GM10266 (cell line): Measurements from ENCODE around the gene TTC24.
"Not testable (repeated sequence)": the region's sequence is repeated elsewhere in the genome, so short reads cannot be mapped to it uniquely, and the experiment has no call there.

Experiments used
- DNase-seq: peaks from one replicate; pipeline ENCODE4 v3.0.0; 2012; ENCODE audit errors: extremely low spot score
- TF ChIP-seq, protein P1 (sequence below): IDR thresholded peaks from 2 replicates; pipeline ENCODE4 v1.5.1; 2012; ENCODE audit warnings: mild to moderate bottlenecking, low read depth; ENCODE audit not compliant: control insufficient read depth, insufficient read depth; ENCODE audit errors: missing control alignments

TTC24 gene

DNA sequence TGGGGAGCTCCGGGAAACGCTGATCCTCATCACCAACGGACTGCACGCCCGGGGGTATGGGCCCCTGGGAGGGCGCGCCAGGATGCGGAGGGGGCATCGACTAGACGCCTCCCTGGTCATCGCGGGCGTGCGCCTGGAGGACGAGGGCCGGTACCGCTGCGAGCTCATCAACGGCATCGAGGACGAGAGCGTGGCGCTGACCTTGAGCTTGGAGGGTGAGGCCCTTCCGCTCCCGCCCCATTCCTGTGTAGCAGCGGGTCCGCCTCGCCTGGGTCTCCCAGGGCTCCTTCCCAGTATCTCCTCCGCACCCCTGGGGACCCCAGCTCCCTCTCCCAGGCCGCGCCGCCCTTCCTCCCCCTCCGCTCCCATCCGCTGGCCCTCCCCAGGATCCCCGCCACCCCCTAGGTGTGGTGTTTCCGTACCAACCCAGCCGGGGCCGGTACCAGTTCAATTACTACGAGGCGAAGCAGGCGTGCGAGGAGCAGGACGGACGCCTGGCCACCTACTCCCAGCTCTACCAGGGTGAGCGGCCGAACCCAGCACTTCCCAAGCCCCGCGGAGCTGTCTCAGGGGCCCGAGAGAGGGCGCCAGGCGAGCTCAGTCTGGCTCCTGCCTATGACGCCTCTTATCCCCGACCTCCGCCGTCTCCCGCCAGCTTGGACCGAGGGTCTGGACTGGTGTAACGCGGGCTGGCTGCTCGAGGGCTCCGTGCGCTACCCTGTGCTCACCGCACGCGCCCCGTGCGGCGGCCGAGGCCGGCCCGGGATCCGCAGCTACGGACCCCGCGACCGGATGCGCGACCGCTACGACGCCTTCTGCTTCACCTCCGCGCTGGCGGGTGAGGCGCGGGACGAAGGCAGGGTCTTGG is 44.7 kb downstream of the TTC24 start:
- TF ChIP-seq, protein P1, sequence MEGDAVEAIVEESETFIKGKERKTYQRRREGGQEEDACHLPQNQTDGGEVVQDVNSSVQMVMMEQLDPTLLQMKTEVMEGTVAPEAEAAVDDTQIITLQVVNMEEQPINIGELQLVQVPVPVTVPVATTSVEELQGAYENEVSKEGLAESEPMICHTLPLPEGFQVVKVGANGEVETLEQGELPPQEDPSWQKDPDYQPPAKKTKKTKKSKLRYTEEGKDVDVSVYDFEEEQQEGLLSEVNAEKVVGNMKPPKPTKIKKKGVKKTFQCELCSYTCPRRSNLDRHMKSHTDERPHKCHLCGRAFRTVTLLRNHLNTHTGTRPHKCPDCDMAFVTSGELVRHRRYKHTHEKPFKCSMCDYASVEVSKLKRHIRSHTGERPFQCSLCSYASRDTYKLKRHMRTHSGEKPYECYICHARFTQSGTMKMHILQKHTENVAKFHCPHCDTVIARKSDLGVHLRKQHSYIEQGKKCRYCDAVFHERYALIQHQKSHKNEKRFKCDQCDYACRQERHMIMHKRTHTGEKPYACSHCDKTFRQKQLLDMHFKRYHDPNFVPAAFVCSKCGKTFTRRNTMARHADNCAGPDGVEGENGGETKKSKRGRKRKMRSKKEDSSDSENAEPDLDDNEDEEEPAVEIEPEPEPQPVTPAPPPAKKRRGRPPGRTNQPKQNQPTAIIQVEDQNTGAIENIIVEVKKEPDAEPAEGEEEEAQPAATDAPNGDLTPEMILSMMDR = peak; percentile 50
- no peak for DNase-seq

DNA sequence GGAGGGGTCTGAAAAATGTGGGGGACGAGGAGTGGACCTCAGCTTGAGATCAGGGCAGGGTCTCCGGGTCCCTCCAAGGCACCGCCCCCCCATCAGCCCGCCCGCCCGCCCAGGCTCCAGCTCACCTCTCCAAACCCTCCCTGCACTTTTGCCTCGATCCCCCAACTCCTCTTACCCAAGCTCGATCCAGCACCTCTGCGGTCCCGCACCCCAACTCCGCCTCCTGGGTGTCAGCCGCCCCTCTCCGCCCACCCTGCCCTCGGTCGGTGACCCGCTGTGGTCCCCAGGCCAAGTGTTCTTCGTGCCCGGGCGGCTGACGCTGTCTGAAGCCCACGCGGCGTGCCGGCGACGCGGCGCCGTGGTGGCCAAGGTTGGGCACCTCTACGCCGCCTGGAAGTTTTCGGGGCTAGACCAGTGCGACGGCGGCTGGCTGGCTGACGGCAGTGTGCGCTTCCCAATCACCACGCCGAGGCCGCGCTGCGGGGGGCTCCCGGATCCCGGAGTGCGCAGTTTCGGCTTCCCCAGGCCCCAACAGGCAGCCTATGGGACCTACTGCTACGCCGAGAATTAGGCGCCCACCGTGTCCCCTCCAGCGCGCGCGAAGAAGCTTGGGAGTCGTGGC is 45.4 kb downstream of the TTC24 start:
- TF ChIP-seq, protein P1 = no peak
- DNase-seq = no peak

DNA sequence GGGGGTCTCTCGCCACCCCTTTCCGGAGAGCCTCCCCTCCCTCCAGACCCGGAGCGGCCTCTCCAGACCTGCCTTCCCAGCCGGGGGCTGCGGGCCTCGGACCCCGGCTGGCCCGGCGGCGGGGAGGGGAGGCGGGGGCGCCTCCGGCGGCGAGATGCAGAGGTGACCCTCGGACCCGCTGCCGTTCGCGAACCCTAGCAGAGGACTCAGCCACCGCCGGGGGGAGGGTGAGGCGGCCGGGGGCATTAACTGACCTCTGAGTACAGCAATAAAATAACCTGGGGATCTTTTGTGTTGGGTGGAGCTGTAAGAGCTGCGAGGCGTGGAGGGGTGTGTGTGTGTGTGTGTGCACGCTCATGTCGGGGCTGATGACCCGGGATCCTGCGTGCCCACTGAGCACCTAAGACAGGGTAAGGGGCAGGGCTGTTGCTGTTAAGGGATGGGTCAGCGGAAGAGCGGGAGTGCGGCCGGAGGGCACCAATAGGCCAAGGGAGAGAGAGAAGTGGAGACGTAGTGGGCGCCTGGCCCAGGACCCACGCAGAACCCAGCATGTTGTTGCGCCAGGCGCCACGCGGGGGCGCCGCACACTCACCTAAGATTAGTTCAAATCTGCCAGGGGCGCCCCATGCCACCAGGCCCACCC is 46.0 kb downstream of the TTC24 start:
- DNase-seq = peak; percentile 67
- TF ChIP-seq, protein P1 = peak; percentile 71

DNA sequence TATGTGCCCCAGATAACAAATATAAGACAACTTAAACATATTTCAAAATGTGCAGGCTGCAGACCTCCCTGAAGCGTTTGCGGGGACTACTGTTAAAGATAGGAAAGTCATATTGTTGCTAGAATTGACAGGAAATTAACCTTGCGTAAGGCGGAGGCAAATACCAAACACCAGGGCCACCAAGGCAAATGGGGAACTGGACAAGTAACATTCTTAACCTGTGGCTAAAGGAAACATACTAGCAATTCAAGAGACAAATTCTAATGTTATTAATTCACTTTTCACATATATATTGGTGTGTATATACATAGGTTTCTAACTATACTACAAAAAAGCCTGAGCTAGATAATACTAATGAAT is 46.5 kb downstream of the TTC24 start:
- TF ChIP-seq, protein P1 = no peak
- DNase-seq = no peak

- peak; percentile 57 for DNase-seq
- TF ChIP-seq, protein P1 = peak; percentile 76
These were observed 47.9 kb downstream of the TTC24 start for GRCh38 chr1:156627313-156627880.

GRCh38 chr1:156629823-156630449 is 50.4 kb downstream of the TTC24 start:
- DNase-seq = no peak
- TF ChIP-seq, protein P1 = no peak

GRCh38 chr1:156631152-156631551 is 51.6 kb downstream of the TTC24 start:
- not testable (repeated sequence) for DNase-seq
